ENCODE data around the gene THSD7A. TPM values are rescaled to one million over a fixed set of nuclear protein-coding genes. Genes with fewer than 3 reads are reported as not detected.

THSD7A gene
- total RNA-seq, 1 experiment from 2014 or later = 0.64 TPM

GRCh38 chr7:11787534-11787933, 44.5 kb downstream of the THSD7A start:
- intact Hi-C loops (cut with micrococcal nuclease; ENCODE audit: unreplicated experiment) = no loop called here
- CTCF ChIA-PET = no interaction called here
- no TSS peak for BruUV-seq (replicated peaks)
- TF ChIP-seq EZH2 (IDR thresholded peaks at IDR 0.05; ENCODE audit: borderline replicate concordance, low read depth, low read length, poor library complexity, severe bottlenecking) (no peak), CTCF (conservative IDR thresholded peaks at IDR 0.05; ENCODE audit: low read depth, low read length) (no peak)
- no peak for DNase-seq (ENCODE audit: low spot score)
- no peak overlapping the region for H3K4me3 ChIP-seq (ENCODE audit: low read depth, low read length, poor library complexity, severe bottlenecking)
- no peaks in the 10 kb centered on the region for H3K27me3 ChIP-seq (replicated peaks; ENCODE audit: insufficient read depth, low read depth, low read length, poor library complexity)
- H3K4me1 ChIP-seq (ENCODE audit: insufficient read depth, low read length, poor library complexity, severe bottlenecking) = no peaks in the 10 kb centered on the region
- H3K27ac ChIP-seq (ENCODE audit: low read depth, low read length, poor library complexity, severe bottlenecking) = no peak overlapping the region
- POLR2A ChIA-PET (ENCODE audit: low non-redundant PET) = no interaction called here
- H3K36me3 ChIP-seq (ENCODE audit: insufficient read depth, low read length, poor library complexity, severe bottlenecking) = no peaks in the 10 kb centered on the region
- no peaks in the 10 kb centered on the region for H3K9me3 ChIP-seq (ENCODE audit: low read depth, low read length, poor library complexity, severe bottlenecking)

- intact Hi-C loops (cut with micrococcal nuclease; ENCODE audit: unreplicated experiment) = no loop called here
- no peaks in the 10 kb centered on the region for H3K36me3 ChIP-seq (ENCODE audit: insufficient read depth, low read length, poor library complexity, severe bottlenecking)
- TF ChIP-seq CTCF (conservative IDR thresholded peaks at IDR 0.05; ENCODE audit: low read depth, low read length) (no peak), EZH2 (IDR thresholded peaks at IDR 0.05; ENCODE audit: borderline replicate concordance, low read depth, low read length, poor library complexity, severe bottlenecking) (no peak)
- ChIA-PET POLR2A (ENCODE audit: low non-redundant PET) (no interaction called here), CTCF (no interaction called here)
- no TSS peak for BruUV-seq (replicated peaks)
- H3K4me1 ChIP-seq (ENCODE audit: insufficient read depth, low read length, poor library complexity, severe bottlenecking) = no peaks in the 10 kb centered on the region
- no peak for DNase-seq (ENCODE audit: low spot score)
- no peak overlapping the region for H3K4me3 ChIP-seq (ENCODE audit: low read depth, low read length, poor library complexity, severe bottlenecking)
- H3K27me3 ChIP-seq (replicated peaks; ENCODE audit: insufficient read depth, low read depth, low read length, poor library complexity) = no peaks in the 10 kb centered on the region
- no peaks in the 10 kb centered on the region for H3K9me3 ChIP-seq (ENCODE audit: low read depth, low read length, poor library complexity, severe bottlenecking)
- no peak overlapping the region for H3K27ac ChIP-seq (ENCODE audit: low read depth, low read length, poor library complexity, severe bottlenecking)
Observed at GRCh38 chr7:11786186-11786585, 45.8 kb downstream of the THSD7A start.

- H3K36me3 ChIP-seq (ENCODE audit: insufficient read depth, low read length, poor library complexity, severe bottlenecking) = no peaks in the 10 kb centered on the region
- no peaks in the 10 kb centered on the region for H3K9me3 ChIP-seq (ENCODE audit: low read depth, low read length, poor library complexity, severe bottlenecking)
- H3K4me1 ChIP-seq (ENCODE audit: insufficient read depth, low read length, poor library complexity, severe bottlenecking) = no peaks in the 10 kb centered on the region
- H3K4me3 ChIP-seq (ENCODE audit: low read depth, low read length, poor library complexity, severe bottlenecking) = no peak overlapping the region
- ChIA-PET POLR2A (ENCODE audit: low non-redundant PET) (no interaction called here), CTCF (no interaction called here)
- H3K27ac ChIP-seq (ENCODE audit: low read depth, low read length, poor library complexity, severe bottlenecking) = no peak overlapping the region
- DNase-seq (ENCODE audit: low spot score) = no peak
- no peaks in the 10 kb centered on the region for H3K27me3 ChIP-seq (replicated peaks; ENCODE audit: insufficient read depth, low read depth, low read length, poor library complexity)
- no peak for TF ChIP-seq CTCF (conservative IDR thresholded peaks at IDR 0.05; ENCODE audit: low read depth, low read length)
- no peak for TF ChIP-seq EZH2 (IDR thresholded peaks at IDR 0.05; ENCODE audit: borderline replicate concordance, low read depth, low read length, poor library complexity, severe bottlenecking)
- BruUV-seq (replicated peaks) = no TSS peak
- intact Hi-C loops (cut with micrococcal nuclease; ENCODE audit: unreplicated experiment) = no loop called here
Observed at GRCh38 chr7:11784769-11785536, 47.0 kb downstream of the THSD7A start.
